ENCODE measurements around the gene BAIAP2. TPM values are rescaled to one million over a fixed set of nuclear protein-coding genes. Genes with fewer than 3 reads are reported as not detected.
A peak's percentile ranks its signal among the peaks of the same experiment; 100 is the strongest.

Gene BAIAP2
- total RNA-seq, 1 donor from 2014 or later = 27.9 TPM

DNA sequence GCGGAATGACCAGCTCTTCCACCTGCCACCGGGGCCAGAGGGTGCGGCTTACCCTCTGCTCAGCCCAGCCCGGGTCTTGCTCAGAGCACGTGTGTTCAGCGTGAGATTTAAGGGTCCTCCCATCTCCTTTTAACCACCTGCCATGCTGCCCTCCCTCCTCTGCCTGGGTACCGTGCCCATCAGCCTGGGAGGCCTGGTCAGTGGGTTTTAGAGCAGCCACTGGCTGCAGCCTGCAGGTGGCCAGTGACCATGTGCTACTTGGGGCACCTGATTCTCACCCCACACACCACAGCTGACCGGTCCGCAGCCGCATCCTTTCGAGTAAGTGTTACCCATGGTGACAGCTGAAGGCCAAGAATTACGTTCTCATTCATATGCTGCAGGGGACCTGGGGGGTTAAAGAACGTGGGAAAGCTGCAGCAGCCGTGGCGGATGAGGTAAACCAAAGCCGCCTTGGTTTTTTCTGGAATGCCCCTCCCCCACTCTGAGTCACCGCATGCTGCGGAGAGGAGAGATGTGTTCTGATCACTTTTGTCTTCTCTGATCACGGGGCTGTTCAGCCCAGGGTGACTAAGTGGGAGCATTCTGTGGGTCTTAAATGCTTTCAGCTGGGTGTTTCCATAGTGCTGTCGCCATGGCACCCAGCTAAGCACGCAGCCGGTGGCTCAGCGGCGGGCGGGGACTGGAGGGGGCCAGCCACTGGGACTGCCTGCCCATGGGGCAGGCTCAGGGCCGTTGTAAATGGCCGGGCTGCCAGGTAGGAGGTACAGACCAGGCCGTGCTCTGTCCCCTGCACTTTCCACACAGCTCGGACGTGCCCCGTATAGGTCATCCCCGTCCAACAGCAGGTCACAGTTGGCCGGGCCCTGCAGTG is 59.8 kb downstream of the BAIAP2 start:
- no peak overlapping the region for H3K27ac ChIP-seq (replicated peaks)
- H3K4me3 ChIP-seq = no peak overlapping the region
- no peaks in the 10 kb centered on the region for H3K9me3 ChIP-seq (replicated peaks)
- TF ChIP-seq, protein P1, sequence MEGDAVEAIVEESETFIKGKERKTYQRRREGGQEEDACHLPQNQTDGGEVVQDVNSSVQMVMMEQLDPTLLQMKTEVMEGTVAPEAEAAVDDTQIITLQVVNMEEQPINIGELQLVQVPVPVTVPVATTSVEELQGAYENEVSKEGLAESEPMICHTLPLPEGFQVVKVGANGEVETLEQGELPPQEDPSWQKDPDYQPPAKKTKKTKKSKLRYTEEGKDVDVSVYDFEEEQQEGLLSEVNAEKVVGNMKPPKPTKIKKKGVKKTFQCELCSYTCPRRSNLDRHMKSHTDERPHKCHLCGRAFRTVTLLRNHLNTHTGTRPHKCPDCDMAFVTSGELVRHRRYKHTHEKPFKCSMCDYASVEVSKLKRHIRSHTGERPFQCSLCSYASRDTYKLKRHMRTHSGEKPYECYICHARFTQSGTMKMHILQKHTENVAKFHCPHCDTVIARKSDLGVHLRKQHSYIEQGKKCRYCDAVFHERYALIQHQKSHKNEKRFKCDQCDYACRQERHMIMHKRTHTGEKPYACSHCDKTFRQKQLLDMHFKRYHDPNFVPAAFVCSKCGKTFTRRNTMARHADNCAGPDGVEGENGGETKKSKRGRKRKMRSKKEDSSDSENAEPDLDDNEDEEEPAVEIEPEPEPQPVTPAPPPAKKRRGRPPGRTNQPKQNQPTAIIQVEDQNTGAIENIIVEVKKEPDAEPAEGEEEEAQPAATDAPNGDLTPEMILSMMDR (IDR thresholded peaks at IDR 0.05; ENCODE audit: borderline replicate concordance) = no peak
- H3K36me3 ChIP-seq = peaks cover under 1% of the 10 kb centered on the region
- intact Hi-C loops (cut with micrococcal nuclease) = loop anchor here (5.0 kb wide), 1 partner anchor 67 kb away; no protein-coding TSS in a partner anchor
- DNase-seq = no peak
- H3K27me3 ChIP-seq (ENCODE audit: low read depth) = no peaks in the 10 kb centered on the region
- H3K4me1 ChIP-seq = peaks cover 23% of the 10 kb centered on the region

DNA sequence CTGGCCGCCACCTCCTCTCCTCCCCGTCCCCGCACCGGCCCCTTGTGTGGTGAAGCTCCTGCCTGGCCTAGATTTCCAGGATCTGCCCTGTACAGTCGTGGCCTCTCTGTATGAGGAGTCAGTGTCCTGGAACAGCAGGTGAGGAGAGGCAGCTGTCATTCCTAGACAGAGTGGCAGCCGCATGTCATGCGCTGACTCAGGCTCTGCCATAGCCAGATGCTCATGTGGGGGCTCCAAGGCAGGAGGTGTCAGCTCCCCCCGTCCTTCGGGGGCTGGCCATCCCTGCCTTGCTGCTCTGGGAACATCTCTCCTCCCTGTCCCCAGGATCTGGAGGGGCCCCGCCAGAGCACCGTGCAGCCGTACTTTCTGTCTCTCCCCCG is 60.4 kb downstream of the BAIAP2 start:
- H3K27ac ChIP-seq (replicated peaks) = no peak overlapping the region
- DNase-seq = no peak
- intact Hi-C loops (cut with micrococcal nuclease) = no loop called here
- no peaks in the 10 kb centered on the region for H3K9me3 ChIP-seq (replicated peaks)
- no peaks in the 10 kb centered on the region for H3K27me3 ChIP-seq (ENCODE audit: low read depth)
- TF ChIP-seq, protein P1 (IDR thresholded peaks at IDR 0.05; ENCODE audit: borderline replicate concordance) = no peak
- peaks cover 21% of the 10 kb centered on the region for H3K4me1 ChIP-seq
- peaks cover 7% of the 10 kb centered on the region for H3K36me3 ChIP-seq
- H3K4me3 ChIP-seq = no peak overlapping the region

DNA sequence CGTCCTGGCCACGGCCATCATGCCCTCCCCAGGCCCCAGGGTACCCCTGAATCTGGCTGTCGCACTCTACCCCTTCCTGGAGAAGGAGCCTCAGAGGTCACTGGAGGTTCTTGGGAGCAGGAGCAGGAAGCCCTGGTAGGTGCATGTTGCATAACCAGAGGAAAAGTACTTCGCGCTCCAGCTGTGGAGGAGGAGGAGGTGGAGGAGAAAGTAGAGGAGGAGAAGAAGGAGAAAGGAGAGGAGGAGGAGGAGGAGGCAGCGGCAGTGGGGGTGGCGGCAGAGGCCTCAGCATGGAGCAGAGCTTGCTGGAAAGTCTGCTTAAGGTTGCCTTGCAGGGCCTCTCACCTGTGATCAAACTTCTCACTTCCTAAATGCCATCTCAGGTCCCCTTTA is 61.8 kb downstream of the BAIAP2 start:
- no peak overlapping the region for H3K4me3 ChIP-seq
- intact Hi-C loops (cut with micrococcal nuclease) = no loop called here

DNA sequence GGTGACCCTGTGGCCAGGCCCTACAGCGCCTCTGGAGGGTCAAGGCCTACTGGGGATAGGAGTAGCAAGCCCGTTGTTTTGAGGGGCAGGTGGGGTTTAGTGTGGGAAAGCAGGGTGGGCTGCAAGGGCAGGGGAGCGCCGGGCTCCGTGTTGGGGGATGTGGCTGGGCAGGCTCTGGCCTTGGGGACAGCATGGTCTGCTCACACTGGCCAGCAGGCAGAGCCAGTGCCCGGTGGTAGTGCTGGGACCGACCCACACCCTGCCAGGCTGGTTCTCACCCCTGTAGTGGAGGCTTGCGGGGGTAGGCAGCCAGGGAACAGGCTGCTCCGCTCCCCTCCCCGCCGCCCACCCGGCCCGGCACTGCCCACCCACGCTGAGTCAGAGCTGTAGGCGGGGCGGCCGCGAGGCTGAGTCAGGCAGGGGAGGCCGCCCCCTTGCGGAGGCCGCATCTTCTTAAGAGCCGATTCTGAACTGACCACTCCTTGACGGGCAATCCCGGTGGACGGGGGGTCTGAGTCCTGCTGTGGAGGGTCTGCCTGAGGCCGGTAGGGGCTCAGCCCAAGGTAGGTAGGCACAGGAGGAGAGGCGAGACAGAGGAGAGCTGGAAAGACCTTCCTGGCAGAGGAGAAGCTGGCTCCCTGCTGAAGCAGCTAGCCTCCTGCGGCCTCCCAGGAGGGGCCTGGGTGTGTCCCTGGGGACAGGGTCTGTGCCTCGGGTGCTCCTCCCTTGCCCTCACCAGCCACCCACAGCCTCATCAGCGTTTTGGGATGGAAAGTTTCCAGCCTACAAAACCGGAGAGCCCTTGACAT is 62.4 kb downstream of the BAIAP2 start:
- Histone ChIP-seq H3K36me3 (peaks cover 17% of the 10 kb centered on the region), H3K27me3 (ENCODE audit: low read depth) (no peaks in the 10 kb centered on the region), H3K4me3 (peak overlapping the region; percentile 47), H3K4me1 (peaks cover 28% of the 10 kb centered on the region), H3K27ac (replicated peaks) (peak overlapping the region; percentile 38), H3K9me3 (replicated peaks) (no peaks in the 10 kb centered on the region)
- TF ChIP-seq, protein P1 (IDR thresholded peaks at IDR 0.05; ENCODE audit: borderline replicate concordance) = peak; percentile 75
- DNase-seq = peak; percentile 76
- intact Hi-C loops (cut with micrococcal nuclease) = no loop called here

More for the DNA sequence above, 61.8 kb downstream of the BAIAP2 start:
- H3K9me3 ChIP-seq (replicated peaks) = no peaks in the 10 kb centered on the region
- peaks cover 22% of the 10 kb centered on the region for H3K4me1 ChIP-seq
- H3K27me3 ChIP-seq (ENCODE audit: low read depth) = no peaks in the 10 kb centered on the region
- DNase-seq = no peak
- peak overlapping the region; percentile 38 for H3K27ac ChIP-seq (replicated peaks)
- H3K36me3 ChIP-seq = peaks cover 17% of the 10 kb centered on the region
- TF ChIP-seq, protein P1 (IDR thresholded peaks at IDR 0.05; ENCODE audit: borderline replicate concordance) = no peak

DNA sequence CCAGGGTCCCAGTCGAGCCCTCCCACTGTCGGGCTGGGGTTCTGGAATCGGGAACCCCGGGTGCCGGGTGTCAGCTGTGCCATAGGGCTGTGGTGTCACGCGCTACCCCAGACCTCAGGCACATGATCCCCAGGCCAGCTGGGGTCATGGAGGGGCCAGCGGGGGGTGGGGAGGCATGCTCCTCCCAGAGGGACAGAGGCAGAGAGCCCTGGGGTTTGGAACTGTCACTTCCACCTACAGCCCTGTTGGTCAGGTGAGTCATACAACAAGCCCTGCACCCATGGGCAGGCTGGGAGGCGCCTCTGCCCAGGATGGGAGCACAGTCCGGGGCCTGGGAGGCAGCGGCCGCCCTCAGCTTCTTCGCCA is 63.0 kb downstream of the BAIAP2 start:
- no peaks in the 10 kb centered on the region for H3K27me3 ChIP-seq (ENCODE audit: low read depth)
- H3K36me3 ChIP-seq = peaks cover 17% of the 10 kb centered on the region
- no peaks in the 10 kb centered on the region for H3K9me3 ChIP-seq (replicated peaks)
- intact Hi-C loops (cut with micrococcal nuclease) = no loop called here
- peak overlapping the region; percentile 47 for H3K4me3 ChIP-seq
- peak; percentile 34 for DNase-seq
- TF ChIP-seq, protein P1 (IDR thresholded peaks at IDR 0.05; ENCODE audit: borderline replicate concordance) = no peak
- no peak overlapping the region for H3K27ac ChIP-seq (replicated peaks)
- peaks cover 28% of the 10 kb centered on the region for H3K4me1 ChIP-seq

All from left ventricle myocardium inferior (tissue), 1 donor.